Measurements from ENCODE around the gene RBCK1. TPM values are rescaled to one million over a fixed set of nuclear protein-coding genes. Genes with fewer than 3 reads are reported as not detected.

The RBCK1 gene
- total RNA-seq, 4 donors from 2014 or later, result 49.9 to 88.1 (median 52.9) TPM

DNA sequence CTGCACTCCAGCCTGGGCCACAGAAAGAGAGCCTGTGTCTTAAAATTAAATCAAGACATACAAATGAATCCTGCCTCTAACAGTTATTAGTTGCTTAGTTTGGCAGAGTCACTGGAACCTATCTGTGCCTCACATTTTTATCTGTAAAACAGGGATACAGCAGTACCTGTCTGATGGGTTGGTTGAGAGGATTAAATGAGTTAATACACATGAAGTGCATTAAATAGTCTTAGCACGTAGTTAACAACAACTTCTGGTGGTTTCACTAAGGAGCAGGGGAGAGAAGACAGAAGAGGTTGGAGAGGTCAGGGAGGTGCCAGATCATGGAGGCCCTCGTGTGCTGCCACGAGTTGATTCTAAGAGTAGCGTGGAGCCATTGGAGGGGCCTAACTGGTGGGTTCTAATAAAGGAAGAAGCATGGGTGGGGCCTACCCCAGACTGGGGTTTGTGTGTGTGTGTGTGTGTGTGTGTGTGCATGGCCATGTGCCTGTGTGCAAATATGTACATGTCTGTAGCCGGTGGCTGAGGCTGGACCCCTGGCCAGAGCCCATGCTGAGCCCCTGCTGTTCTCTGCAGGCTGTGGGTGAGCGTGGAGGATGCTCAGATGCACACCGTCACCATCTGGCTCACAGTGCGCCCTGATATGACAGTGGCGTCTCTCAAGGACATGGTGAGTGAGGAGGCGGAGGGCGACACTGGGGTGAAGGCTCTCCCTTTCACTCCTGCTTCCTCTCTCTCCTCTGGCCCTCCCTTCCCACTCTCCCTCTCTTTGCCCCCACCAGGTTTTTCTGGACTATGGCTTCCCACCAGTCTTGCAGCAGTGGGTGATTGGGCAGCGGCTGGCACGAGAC is 9.1 kb downstream of the RBCK1 start:
- ATAC-seq (ENCODE audit: low FRiP score), result no peak
- DNase-seq (ENCODE audit: low spot score), result no peak
- TF ChIP-seq, protein P1, sequence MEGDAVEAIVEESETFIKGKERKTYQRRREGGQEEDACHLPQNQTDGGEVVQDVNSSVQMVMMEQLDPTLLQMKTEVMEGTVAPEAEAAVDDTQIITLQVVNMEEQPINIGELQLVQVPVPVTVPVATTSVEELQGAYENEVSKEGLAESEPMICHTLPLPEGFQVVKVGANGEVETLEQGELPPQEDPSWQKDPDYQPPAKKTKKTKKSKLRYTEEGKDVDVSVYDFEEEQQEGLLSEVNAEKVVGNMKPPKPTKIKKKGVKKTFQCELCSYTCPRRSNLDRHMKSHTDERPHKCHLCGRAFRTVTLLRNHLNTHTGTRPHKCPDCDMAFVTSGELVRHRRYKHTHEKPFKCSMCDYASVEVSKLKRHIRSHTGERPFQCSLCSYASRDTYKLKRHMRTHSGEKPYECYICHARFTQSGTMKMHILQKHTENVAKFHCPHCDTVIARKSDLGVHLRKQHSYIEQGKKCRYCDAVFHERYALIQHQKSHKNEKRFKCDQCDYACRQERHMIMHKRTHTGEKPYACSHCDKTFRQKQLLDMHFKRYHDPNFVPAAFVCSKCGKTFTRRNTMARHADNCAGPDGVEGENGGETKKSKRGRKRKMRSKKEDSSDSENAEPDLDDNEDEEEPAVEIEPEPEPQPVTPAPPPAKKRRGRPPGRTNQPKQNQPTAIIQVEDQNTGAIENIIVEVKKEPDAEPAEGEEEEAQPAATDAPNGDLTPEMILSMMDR (IDR thresholded peaks at IDR 0.05), result no peak

DNA sequence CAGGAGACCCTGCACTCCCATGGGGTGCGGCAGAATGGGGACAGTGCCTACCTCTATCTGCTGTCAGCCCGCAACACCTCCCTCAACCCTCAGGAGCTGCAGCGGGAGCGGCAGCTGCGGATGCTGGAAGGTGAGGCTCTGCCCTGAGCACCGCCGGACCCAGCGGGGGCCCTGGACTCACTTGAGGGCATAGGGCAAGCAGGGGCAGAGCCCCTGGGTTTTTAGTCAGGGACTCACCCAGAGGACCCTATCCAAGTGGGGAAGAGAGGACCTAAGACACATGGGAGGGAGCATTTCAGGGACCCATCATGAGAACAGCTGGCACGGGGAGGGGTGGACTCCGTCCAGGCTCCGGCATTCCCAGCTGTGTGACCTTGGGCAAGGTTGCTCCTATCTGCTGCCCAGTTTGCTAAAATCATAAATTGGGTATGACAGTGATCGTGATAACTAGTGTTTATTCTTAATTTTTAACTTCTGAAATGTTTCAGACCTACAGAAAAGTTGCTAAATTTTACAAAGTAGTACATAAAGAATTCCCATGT is 9.8 kb downstream of the RBCK1 start:
- TF ChIP-seq, protein P1 (IDR thresholded peaks at IDR 0.05), result no peak
- ATAC-seq (ENCODE audit: low FRiP score) (no peak), DNase-seq (ENCODE audit: low spot score) (no peak)

- TF ChIP-seq, protein P1 (IDR thresholded peaks at IDR 0.05), result no peak
- DNase-seq (ENCODE audit: low spot score), result no peak
- no peak for ATAC-seq (ENCODE audit: low FRiP score)
These were observed 10.8 kb downstream of the RBCK1 start for GRCh38 chr20:418858-419365.

DNA sequence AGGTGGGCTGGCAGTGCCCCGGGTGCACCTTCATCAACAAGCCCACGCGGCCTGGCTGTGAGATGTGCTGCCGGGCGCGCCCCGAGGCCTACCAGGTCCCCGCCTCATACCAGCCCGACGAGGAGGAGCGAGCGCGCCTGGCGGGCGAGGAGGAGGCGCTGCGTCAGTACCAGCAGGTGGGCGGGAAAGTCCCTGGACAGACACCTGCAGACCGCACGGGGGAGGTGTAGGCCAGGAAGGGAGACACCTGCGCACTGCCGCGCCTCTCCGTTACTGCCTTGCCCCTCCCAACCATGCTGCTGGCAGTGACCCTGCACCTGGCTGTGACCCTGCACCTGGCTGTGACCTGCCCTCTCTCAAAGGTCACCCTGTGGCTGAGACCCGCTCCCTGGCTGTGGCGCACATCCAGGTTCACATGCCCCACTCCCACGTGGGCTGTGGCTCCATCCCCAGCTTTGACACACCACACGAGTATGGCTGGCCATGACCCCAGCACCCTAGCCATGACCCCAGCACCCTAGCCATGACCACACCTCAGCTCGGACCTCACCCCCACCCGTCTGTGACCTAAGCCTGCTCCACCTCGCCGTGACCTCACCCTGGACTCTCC is 11.6 kb downstream of the RBCK1 start:
- ATAC-seq (ENCODE audit: low FRiP score), result peak; percentile 39
- TF ChIP-seq, protein P1 (IDR thresholded peaks at IDR 0.05), result no peak
- DNase-seq (ENCODE audit: low spot score), result no peak

GRCh38 chr20:420166-420620 is 12.1 kb downstream of the RBCK1 start:
- ATAC-seq (ENCODE audit: low FRiP score), result peak; percentile 18
- TF ChIP-seq, protein P1 (IDR thresholded peaks at IDR 0.05), result no peak
- no peak for DNase-seq (ENCODE audit: low spot score)

DNA sequence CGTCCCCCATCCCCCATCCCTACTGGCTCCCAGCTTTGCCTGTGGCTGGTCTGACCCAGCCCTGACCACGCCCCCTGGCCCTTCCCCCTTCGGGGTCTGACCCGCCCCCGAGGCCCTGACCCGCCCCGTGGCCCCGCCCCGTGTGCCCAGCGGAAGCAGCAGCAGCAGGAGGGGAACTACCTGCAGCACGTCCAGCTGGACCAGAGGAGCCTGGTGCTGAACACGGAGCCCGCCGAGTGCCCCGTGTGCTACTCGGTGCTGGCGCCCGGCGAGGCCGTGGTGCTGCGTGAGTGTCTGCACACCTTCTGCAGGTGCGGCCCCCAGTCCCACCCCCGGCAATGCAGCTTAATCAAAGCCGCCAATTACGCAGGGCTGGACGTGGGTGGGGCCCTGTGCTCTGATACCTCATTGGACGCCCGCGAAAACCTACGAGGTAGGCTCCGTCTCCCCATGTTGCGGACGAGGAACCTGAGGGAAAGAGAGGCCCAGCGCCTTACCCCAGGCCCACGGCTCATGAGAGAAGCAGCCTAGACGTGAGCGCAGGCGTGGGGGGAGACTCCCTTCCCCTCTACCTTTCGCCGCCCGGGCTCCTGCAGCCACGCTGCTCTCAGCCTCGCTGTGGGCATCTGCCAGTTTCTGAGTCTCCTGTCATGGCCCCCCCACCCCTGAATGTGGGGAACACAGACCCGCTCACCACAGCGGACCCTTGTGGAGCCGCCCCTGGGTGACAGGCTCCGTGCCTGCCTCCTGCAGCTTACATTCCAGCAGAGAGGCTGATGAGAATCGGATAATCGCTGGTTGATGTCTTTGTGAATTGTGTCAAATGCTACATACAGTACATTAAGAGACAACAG is 12.8 kb downstream of the RBCK1 start:
- TF ChIP-seq, protein P1 (IDR thresholded peaks at IDR 0.05), result no peak
- ATAC-seq (ENCODE audit: low FRiP score) (no peak), DNase-seq (ENCODE audit: low spot score) (no peak)

All from omental fat pad (tissue), 4 donors.